Natural killer cell (primary cell): ENCODE measurements around the gene CASP2. TPM values are rescaled to one million over a fixed set of nuclear protein-coding genes. Genes with fewer than 3 reads are reported as not detected.

Experiments
- ATAC-seq, 3 donors: fragments of 150-1000 bp in 2 of 3; fragments of 200-7000 bp in 1 of 3; cut with Tn5 transposase; 1 replicate in 1 of 3; 2 replicates in 2 of 3; pipeline ENCODE4 v1.10.0; 2021; ENCODE audit warnings: mild to moderate bottlenecking in 2 of 3, moderate library complexity in 2 of 3
- DNase-seq, 2 donors: peaks; one replicate each; pipeline versions ENCODE4 v3.0.0 to v3.0.0-alpha.2; 2013 to 2021; ENCODE audit warnings: mixed read lengths in 1 of 2
- H3K27ac ChIP-seq: one replicate; pipeline ENCODE4 v1.5.1; 2013; ENCODE audit warnings: mild to moderate bottlenecking, low read length
- H3K27me3 ChIP-seq: one replicate; pipeline ENCODE4 v1.6.1; 2013; ENCODE audit warnings: low read length; ENCODE audit not compliant: control insufficient read depth, insufficient read depth
- H3K36me3 ChIP-seq: one replicate; pipeline ENCODE4 v1.6.1; 2013; ENCODE audit warnings: low read length; ENCODE audit not compliant: control insufficient read depth, insufficient read depth
- H3K4me1 ChIP-seq: one replicate; pipeline ENCODE4 v1.6.1; 2013; ENCODE audit warnings: low read length; ENCODE audit not compliant: control insufficient read depth, insufficient read depth
- H3K4me3 ChIP-seq: one replicate; pipeline ENCODE4 v1.5.1; 2013; ENCODE audit warnings: low read length
- H3K9me3 ChIP-seq: one replicate; pipeline ENCODE4 v1.6.1; 2013; ENCODE audit warnings: low read length; ENCODE audit not compliant: control insufficient read depth, insufficient read depth
- H3K27ac Mint-ChIP-seq, 2 donors: one replicate each; pipeline ENCODE4 v1.8.0; 2022; ENCODE audit warnings: mild to moderate bottlenecking in 2 of 2, mixed read lengths in 2 of 2, moderate library complexity in 1 of 2
- H3K27me3 Mint-ChIP-seq, 2 donors: one replicate each; pipeline ENCODE4 v1.8.0; 2022; ENCODE audit warnings: low read depth in 2 of 2, mixed read lengths in 2 of 2
- H3K36me3 Mint-ChIP-seq: one replicate; pipeline ENCODE4 v1.8.0; 2022; ENCODE audit warnings: mixed read lengths
- H3K4me1 Mint-ChIP-seq, 2 donors: one replicate each; pipeline ENCODE4 v1.8.0; 2022; ENCODE audit warnings: mixed read lengths in 2 of 2
- H3K4me3 Mint-ChIP-seq: one replicate; pipeline ENCODE4 v1.8.0; 2022; ENCODE audit warnings: mild to moderate bottlenecking, moderate library complexity, mixed read lengths
- H3K9me3 Mint-ChIP-seq, 2 donors: one replicate each; pipeline ENCODE4 v1.8.0; 2022; ENCODE audit warnings: mixed read lengths in 2 of 2
- WGBS: methylation state at CpG from one replicate; pipeline ENCODE4 v1.1.7; 2013; ENCODE audit warnings: missing lambda C conversion rate; ENCODE audit not compliant: insufficient coverage; 5-methylcytosine and 5-hydroxymethylcytosine counted together
- intact Hi-C: fragments of 100-400 bp; cut with micrococcal nuclease; formaldehyde crosslinking; loops from one replicate; pipeline ENCODE4 v1.14.2; 2022
- total RNA-seq, 4 donors: library from RNA; stranded (reverse); fragments of 120-200 nt in 1 of 4; gene quantifications; one replicate each; pipeline versions ENCODE4 v1.2.3 to v1.2.4, GENCODE V29; 2013 to 2022
- TF ChIP-seq, protein P1 (sequence below): fragments of 200-600 bp; IDR thresholded peaks from one replicate; pipeline ENCODE4 v1.8.0; 2022; ENCODE audit warnings: antibody characterized with exemption

CASP2 gene
- total RNA-seq, 3 donors from 2014 or later (not counting 1 experiment from before 2014, with no cell fraction given): 36.7 to 60.5 (median 54.7) TPM

DNA sequence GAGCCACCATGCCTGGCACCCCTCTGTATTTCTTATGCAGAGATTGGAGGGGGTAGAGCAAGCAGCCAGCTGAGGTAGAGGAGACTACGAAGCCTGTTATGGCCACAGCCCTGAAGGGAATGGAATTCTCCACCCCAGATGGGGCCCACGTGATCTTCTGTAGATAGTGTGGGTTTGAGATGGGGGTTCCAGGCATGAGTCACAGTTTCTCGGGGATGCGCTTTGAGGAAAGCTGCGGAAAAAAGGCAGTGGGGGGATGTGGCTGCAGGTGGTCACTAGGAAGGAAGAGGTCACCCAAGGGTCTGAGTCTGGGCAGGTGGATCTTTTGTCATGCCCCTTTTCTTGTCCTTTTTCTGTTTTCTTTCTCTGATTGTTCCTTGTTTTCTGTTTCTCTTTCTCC, 62.9 kb downstream of the CASP2 start:
- peaks cover under 1% of the 10 kb centered on the region for H3K4me1 ChIP-seq
- Mint-ChIP-seq H3K27ac (peak overlapping the region in 1 of 2 donors; percentile 64), H3K36me3 (no peaks in the 10 kb centered on the region), H3K27me3 (peaks cover 0 to 13% of the 10 kb centered on the region in 2 donors), H3K4me3 (no peak overlapping the region), H3K9me3 (no peaks in the 10 kb centered on the region), H3K4me1 (peaks cover 0 to 5% of the 10 kb centered on the region in 2 donors)
- peaks cover under 1% of the 10 kb centered on the region for H3K27me3 ChIP-seq
- H3K36me3 ChIP-seq: no peaks in the 10 kb centered on the region
- ATAC-seq (no peak), DNase-seq (no peak)
- no peak overlapping the region for H3K27ac ChIP-seq
- H3K9me3 ChIP-seq: no peaks in the 10 kb centered on the region
- intact Hi-C loops: no loop called here
- 85% methylated on average over 5 of the region's 5 CpGs for WGBS
- TF ChIP-seq, protein P1, sequence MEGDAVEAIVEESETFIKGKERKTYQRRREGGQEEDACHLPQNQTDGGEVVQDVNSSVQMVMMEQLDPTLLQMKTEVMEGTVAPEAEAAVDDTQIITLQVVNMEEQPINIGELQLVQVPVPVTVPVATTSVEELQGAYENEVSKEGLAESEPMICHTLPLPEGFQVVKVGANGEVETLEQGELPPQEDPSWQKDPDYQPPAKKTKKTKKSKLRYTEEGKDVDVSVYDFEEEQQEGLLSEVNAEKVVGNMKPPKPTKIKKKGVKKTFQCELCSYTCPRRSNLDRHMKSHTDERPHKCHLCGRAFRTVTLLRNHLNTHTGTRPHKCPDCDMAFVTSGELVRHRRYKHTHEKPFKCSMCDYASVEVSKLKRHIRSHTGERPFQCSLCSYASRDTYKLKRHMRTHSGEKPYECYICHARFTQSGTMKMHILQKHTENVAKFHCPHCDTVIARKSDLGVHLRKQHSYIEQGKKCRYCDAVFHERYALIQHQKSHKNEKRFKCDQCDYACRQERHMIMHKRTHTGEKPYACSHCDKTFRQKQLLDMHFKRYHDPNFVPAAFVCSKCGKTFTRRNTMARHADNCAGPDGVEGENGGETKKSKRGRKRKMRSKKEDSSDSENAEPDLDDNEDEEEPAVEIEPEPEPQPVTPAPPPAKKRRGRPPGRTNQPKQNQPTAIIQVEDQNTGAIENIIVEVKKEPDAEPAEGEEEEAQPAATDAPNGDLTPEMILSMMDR: no peak
- H3K4me3 ChIP-seq: no peak overlapping the region

DNA sequence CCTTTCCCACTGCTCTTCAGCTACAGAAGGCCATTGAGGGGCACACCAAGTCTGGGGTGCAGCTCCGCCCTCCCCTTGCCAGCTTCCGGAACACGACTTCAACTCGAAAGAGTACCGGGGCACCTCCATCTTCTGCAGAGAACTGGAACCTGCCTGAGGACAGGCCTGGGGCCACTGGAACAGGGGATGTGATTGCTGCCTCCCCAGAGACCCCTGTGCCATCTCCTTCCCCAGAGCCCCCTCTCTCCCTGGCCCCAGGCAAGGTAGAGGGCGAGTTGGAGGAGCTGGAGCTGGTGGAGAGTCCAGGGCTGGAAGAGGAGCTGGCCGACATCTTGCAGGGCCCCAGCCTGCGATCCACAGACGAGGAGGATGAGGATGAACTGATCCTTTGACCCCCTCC, 63.4 kb downstream of the CASP2 start:
- no peaks in the 10 kb centered on the region for H3K36me3 Mint-ChIP-seq
- ATAC-seq (no peak), DNase-seq (no peak)
- Histone ChIP-seq H3K9me3 (no peaks in the 10 kb centered on the region), H3K4me3 (no peak overlapping the region), H3K27me3 (no peaks in the 10 kb centered on the region), H3K4me1 (no peaks in the 10 kb centered on the region), H3K27ac (no peak overlapping the region), H3K36me3 (no peaks in the 10 kb centered on the region)
- no peaks in the 10 kb centered on the region for H3K9me3 Mint-ChIP-seq
- peaks cover 0 to 5% of the 10 kb centered on the region in 2 donors for H3K4me1 Mint-ChIP-seq
- H3K27ac Mint-ChIP-seq: peak overlapping the region in 1 of 2 donors; percentile 64
- TF ChIP-seq, protein P1: no peak
- no peak overlapping the region for H3K4me3 Mint-ChIP-seq
- intact Hi-C loops: no loop called here
- WGBS: 92% methylated on average over 8 of the region's 9 CpGs
- H3K27me3 Mint-ChIP-seq: peaks cover 0 to 13% of the 10 kb centered on the region in 2 donors

DNA sequence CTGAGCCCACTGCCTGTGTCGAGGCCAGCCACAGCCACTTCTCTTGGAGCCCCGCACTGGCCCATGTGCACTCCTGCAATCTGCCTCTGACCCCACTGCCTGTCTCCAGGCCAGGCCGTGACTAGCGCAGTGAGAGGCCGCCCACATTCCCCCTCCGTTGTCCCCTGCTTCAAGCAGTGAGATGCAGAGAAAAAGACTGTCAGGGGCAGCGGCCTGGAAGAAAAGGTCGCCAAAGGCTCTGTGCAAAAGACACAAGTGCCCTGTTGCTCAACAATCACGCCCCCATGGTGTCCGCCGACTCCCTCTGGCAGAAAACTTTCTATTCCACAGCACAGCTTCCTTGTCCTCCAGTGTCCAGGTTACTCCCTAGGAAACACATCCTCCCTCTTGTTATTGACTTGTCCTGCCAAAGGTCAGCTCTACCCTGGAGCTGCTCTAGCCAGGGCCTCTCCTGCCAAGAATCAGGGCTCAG, 64.4 kb downstream of the CASP2 start:
- H3K9me3 ChIP-seq: no peaks in the 10 kb centered on the region
- no peaks in the 10 kb centered on the region for H3K36me3 Mint-ChIP-seq
- H3K36me3 ChIP-seq: no peaks in the 10 kb centered on the region
- no peaks in the 10 kb centered on the region for H3K9me3 Mint-ChIP-seq
- no peaks in the 10 kb centered on the region for H3K4me1 ChIP-seq
- ATAC-seq (no peak), DNase-seq (no peak)
- no peak overlapping the region for H3K4me3 Mint-ChIP-seq
- H3K27me3 ChIP-seq: no peaks in the 10 kb centered on the region
- no peak overlapping the region for H3K4me3 ChIP-seq
- no peak overlapping the region for H3K27ac Mint-ChIP-seq
- H3K27ac ChIP-seq: no peak overlapping the region
- TF ChIP-seq, protein P1: no peak
- intact Hi-C loops: no loop called here
- peaks cover 0 to 9% of the 10 kb centered on the region in 2 donors for H3K27me3 Mint-ChIP-seq
- peaks cover 0 to 9% of the 10 kb centered on the region in 2 donors for H3K4me1 Mint-ChIP-seq
- 91% methylated on average over 11 of the region's 11 CpGs for WGBS

DNA sequence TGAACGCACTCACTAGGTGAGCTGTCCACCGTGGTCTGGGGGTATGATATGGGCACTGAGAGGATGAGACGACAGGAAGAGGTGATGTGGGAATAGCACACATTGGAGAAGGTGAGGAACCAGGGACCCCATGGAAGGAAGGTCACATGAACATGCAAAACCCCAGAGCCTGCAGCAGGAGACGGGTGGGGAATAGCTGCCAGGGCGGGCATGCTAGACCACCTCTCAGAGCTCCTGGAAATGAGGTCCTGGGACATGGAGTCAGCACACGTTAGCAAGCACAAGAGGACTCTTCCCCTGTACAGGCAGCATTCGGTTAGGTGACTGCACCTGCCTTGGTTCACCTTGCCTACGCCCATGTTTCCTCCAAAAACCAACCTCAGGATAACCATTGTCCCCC, 66.2 kb downstream of the CASP2 start:
- TF ChIP-seq, protein P1: no peak
- DNase-seq (no peak), ATAC-seq (no peak)
- H3K27me3 ChIP-seq: no peaks in the 10 kb centered on the region
- peaks cover 0 to 7% of the 10 kb centered on the region in 2 donors for H3K27me3 Mint-ChIP-seq
- WGBS: 89% methylated on average over 8 of the region's 8 CpGs
- peaks cover 0 to 9% of the 10 kb centered on the region in 2 donors for H3K4me1 Mint-ChIP-seq
- no peaks in the 10 kb centered on the region for H3K9me3 Mint-ChIP-seq
- intact Hi-C loops: no loop called here
- no peaks in the 10 kb centered on the region for H3K9me3 ChIP-seq
- H3K27ac ChIP-seq: no peak overlapping the region
- H3K36me3 ChIP-seq: no peaks in the 10 kb centered on the region
- no peak overlapping the region for H3K4me3 ChIP-seq
- H3K27ac Mint-ChIP-seq: no peak overlapping the region
- H3K36me3 Mint-ChIP-seq: no peaks in the 10 kb centered on the region
- no peak overlapping the region for H3K4me3 Mint-ChIP-seq
- H3K4me1 ChIP-seq: no peaks in the 10 kb centered on the region
